Measurements from ENCODE around the gene JCAD.
"Not testable (repeated sequence)": the region's sequence is repeated elsewhere in the genome, so short reads cannot be mapped to it uniquely, and the experiment has no call there.

JCAD gene

DNA sequence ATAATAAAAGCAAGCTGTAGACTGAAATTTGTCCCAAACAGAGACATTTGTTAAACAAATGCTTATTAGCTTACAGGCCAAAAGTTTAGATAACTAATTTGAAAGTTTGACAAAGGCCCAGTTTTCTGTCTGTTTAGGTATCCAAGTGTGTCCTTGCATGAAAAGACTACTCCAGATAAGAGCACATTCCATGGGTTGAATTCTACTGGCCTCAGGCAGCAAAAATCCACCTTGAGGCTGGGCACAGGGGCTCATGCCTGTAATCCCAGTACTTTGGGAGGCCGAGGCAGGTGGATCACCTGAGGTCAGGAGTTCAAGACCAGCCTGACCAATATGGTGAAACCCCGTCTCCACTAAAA lies 80.0 kb downstream of the JCAD start:
- not testable (repeated sequence) for H3K36me3 Mint-ChIP-seq (ENCODE audit: low read depth); ATAC-seq; H3K4me3 Mint-ChIP-seq; H3K4me1 Mint-ChIP-seq; H3K27me3 Mint-ChIP-seq; H3K27ac Mint-ChIP-seq; DNase-seq
- peaks cover 25% of the 10 kb centered on the region for H3K9me3 Mint-ChIP-seq

DNA sequence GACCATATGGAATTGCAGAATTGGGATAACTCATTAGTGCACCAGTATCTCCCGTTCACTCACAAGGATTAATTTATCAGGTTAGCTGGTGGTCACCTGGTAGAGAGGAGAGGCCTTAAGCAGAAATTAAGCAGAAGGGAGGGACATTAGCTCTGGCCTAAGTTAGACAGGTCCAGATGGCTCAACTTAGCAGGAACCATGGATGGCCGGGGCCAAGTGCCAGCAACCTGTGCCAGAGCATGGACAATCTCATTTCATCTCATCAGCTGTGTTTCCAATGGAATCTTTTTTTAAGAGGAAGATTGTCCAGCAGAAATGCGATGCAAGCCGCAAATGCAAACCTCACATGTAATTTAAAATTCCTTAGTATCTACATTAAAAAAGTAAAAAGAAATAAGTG lies 82.2 kb downstream of the JCAD start:
- H3K9me3 Mint-ChIP-seq, result peaks cover 12% of the 10 kb centered on the region
- no peaks in the 10 kb centered on the region for H3K4me1 Mint-ChIP-seq
- H3K27ac Mint-ChIP-seq, result no peak overlapping the region
- no peak for ATAC-seq
- peaks cover 5% of the 10 kb centered on the region for H3K27me3 Mint-ChIP-seq
- H3K36me3 Mint-ChIP-seq (ENCODE audit: low read depth), result no peaks in the 10 kb centered on the region
- DNase-seq, result no peak
- H3K4me3 Mint-ChIP-seq, result no peak overlapping the region

DNA sequence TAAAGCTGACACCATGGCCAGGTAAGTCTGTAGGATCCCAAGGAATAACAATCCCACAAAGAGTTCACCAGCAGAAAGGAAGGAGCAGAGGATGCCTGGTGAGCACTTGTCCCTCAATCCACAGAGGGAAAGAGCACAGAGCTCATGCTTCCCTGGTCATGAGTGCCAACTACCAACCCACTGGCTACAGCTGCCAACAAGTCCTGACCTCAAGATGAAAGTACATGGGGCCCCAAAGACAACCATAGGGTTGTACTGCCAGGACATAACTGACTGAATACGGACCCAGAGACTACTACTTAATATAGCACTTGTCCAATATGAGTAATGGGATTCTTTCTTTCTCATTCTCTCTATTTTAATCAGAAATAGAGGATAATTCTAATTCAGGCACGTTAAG lies 83.3 kb downstream of the JCAD start:
- peaks cover 7% of the 10 kb centered on the region for H3K9me3 Mint-ChIP-seq
- H3K4me1 Mint-ChIP-seq, result no peaks in the 10 kb centered on the region
- DNase-seq (no peak), ATAC-seq (no peak)
- H3K27me3 Mint-ChIP-seq, result peaks cover 5% of the 10 kb centered on the region
- H3K4me3 Mint-ChIP-seq, result no peak overlapping the region
- H3K36me3 Mint-ChIP-seq (ENCODE audit: low read depth), result no peaks in the 10 kb centered on the region
- H3K27ac Mint-ChIP-seq, result no peak overlapping the region

DNA sequence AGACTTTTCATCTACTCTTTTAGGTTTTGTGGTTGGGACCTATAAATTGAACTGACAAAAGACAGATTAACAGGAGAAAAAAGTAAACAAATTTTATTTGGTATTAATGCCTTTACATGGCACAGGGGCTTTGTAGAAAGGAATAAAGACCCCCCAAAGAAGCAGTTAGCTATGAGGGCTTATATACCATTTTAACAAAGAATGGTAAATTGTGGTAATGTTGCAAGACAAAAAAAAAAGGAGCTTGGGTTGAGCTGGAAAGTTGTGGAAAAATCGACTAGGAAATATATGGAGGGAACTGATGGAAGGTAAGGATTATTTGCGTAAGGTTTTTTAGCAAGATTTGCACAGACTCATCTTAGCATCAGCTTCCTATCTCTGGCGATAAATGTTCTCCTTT lies 84.6 kb downstream of the JCAD start:
- no peak overlapping the region for H3K4me3 Mint-ChIP-seq
- H3K4me1 Mint-ChIP-seq, result no peaks in the 10 kb centered on the region
- H3K36me3 Mint-ChIP-seq (ENCODE audit: low read depth), result no peaks in the 10 kb centered on the region
- ATAC-seq (no peak), DNase-seq (no peak)
- no peak overlapping the region for H3K27ac Mint-ChIP-seq
- H3K9me3 Mint-ChIP-seq, result peaks cover 7% of the 10 kb centered on the region
- peaks cover 5% of the 10 kb centered on the region for H3K27me3 Mint-ChIP-seq

DNA sequence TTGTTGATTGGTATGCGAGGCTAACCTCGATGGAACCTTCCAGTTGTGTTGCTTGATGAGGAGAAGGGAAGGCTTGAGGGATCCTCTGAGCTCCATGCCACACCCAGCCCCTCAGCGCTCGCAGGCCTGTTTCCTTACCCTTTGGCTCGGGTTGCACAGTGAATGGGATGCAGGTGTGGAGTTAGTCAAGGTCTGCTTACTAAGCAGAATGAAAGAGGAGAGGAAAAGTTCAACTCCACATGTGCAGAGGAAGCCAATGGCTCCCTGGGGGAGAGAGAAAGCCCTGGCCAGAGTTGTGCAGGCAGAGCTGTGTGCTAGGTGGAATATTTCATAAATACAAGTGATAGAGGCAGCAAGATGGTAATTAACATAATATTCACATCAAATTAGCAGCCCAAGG lies 85.5 kb downstream of the JCAD start:
- Mint-ChIP-seq H3K4me3 (no peak overlapping the region), H3K4me1 (no peaks in the 10 kb centered on the region), H3K9me3 (peaks cover 7% of the 10 kb centered on the region), H3K27me3 (peaks cover 5% of the 10 kb centered on the region), H3K27ac (no peak overlapping the region), H3K36me3 (ENCODE audit: low read depth) (no peaks in the 10 kb centered on the region)
- DNase-seq (no peak), ATAC-seq (no peak)

DNA sequence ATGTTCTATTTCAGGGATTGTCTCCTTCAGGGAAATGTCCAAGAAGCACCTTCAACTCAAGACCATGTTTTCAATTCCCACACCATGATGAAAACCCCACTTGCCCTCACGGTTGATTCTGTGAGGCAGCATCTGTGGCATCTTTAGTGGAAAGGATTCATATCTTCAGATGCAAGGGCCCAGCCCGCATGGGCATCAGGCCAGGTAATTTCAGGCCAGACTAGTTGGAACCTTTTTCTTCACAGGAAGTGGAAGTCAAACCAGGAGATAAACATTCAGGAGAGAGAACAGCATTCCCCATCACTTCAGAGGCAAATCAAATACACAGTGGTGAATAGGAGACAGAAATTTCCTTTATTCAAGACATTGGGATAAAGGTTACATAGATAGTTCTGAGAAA lies 88.8 kb downstream of the JCAD start:
- Mint-ChIP-seq H3K4me1 (no peaks in the 10 kb centered on the region), H3K9me3 (peaks cover 7% of the 10 kb centered on the region), H3K4me3 (no peak overlapping the region), H3K36me3 (ENCODE audit: low read depth) (no peaks in the 10 kb centered on the region), H3K27me3 (no peaks in the 10 kb centered on the region), H3K27ac (no peak overlapping the region)
- no peak for DNase-seq
- no peak for ATAC-seq

DNA sequence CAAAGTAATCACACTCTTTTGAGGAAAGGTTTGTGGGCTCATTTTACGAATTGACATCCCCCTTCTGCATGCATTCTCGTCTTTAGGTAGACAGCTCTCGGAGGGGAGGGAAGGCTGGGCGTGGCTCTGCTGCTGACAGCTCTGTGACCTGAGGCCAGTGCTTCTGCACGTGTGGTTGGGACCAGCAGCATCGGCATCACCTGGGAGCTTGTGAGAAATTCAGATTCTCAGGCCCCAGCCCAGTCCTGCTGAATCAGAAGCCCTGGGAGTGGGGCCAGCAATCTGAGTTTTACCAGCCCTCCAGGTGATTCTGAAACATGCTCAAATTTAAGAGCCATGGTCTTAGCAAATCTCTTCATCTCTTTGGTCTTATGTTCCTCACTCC lies 89.4 kb downstream of the JCAD start:
- DNase-seq (no peak), ATAC-seq (no peak)
- Mint-ChIP-seq H3K9me3 (peaks cover 6% of the 10 kb centered on the region), H3K27me3 (no peaks in the 10 kb centered on the region), H3K4me3 (no peak overlapping the region), H3K36me3 (ENCODE audit: low read depth) (no peaks in the 10 kb centered on the region), H3K27ac (no peak overlapping the region), H3K4me1 (no peaks in the 10 kb centered on the region)

DNA sequence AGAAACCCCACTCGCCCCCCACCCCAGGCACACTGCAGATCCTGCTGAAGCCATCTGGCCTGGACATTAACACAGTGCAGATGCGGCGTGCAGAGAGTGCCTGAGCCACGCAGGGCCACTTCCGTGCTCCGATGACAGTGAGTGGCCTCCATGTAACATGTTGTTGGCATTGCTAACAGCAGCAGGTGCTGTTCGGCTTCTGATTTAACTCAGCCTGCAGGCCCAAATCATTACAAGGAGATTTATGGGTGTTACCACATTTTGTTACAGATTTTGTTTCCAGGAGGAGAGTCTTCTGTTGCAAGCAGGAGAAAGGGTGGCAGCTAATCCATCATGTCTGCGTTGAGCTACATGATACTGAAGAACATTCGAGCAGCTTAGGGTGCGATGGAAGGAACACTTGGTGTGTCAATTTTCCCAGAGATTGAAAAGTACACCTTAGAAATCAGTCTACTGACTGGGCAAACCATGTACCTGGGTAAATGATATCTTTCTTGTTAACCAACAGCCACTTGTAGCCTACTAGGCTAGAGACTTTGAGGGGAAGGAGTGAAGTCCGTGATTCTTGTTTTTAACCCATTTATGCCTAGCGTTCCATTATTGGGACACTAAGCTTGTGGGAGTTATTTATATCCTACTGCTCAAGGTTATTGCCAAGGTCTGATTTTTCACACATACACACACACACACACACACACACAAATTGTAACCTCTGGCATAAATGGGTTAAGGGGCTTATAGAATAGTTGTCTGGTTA lies 90.0 kb downstream of the JCAD start:
- no peaks in the 10 kb centered on the region for H3K9me3 Mint-ChIP-seq
- no peak for DNase-seq
- no peaks in the 10 kb centered on the region for H3K36me3 Mint-ChIP-seq (ENCODE audit: low read depth)
- no peak overlapping the region for H3K4me3 Mint-ChIP-seq
- no peak for ATAC-seq
- H3K27me3 Mint-ChIP-seq, result no peaks in the 10 kb centered on the region
- H3K27ac Mint-ChIP-seq, result no peak overlapping the region
- no peaks in the 10 kb centered on the region for H3K4me1 Mint-ChIP-seq

DNA sequence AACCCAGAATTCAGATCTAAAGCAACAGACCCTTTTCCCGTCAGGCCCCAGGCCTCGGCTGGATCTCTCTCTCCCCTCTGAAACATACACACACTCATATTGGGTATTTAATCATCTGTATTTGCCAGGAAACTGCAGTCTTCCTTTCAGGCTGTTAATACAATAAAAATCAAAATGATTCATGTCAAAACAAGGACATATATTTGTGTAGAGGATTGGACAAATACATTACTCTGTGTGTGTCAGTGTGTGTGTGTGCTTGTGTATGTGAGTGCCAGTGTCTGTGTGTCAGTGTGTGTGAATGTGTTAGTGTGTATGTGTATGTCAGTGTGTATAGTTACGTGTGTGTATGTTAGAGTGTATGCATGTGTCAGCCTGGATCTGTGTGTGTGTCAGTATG lies 90.8 kb downstream of the JCAD start:
- no peak overlapping the region for H3K4me3 Mint-ChIP-seq
- ATAC-seq, result no peak

DNA sequence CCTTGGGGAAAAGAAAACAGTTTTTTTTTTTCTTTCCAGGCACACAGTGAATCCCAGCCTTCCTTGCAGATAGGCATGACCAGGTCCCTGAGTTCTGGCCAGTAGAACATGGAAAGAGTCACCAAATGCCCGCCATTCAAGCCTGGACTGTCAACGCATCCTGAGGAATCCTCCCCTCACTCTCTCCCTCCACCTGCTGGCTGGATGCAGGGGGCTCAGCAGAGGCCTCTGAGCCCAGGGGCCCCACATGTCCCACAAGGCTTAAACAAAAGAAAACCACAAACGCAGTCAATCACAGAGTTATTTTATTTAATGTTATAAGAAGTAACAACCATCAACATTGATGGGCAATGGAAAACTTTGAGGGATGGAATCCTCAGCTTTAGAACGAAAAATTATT lies 93.1 kb downstream of the JCAD start:
- H3K4me1 Mint-ChIP-seq, result no peaks in the 10 kb centered on the region
- no peak for DNase-seq
- H3K9me3 Mint-ChIP-seq, result no peaks in the 10 kb centered on the region
- no peaks in the 10 kb centered on the region for H3K36me3 Mint-ChIP-seq (ENCODE audit: low read depth)
- H3K27ac Mint-ChIP-seq, result no peak overlapping the region
- ATAC-seq, result no peak
- peaks cover 1% of the 10 kb centered on the region for H3K27me3 Mint-ChIP-seq
- H3K4me3 Mint-ChIP-seq, result no peak overlapping the region

More for the DNA sequence above, 90.8 kb downstream of the JCAD start:
- Mint-ChIP-seq H3K4me1 (no peaks in the 10 kb centered on the region), H3K27me3 (peaks cover 1% of the 10 kb centered on the region), H3K36me3 (ENCODE audit: low read depth) (no peaks in the 10 kb centered on the region), H3K9me3 (no peaks in the 10 kb centered on the region), H3K27ac (no peak overlapping the region)
- DNase-seq, result no peak

Measured in activated naive CD8-positive, alpha-beta T cell treated with anti-CD3 and anti-CD28 coated beads, Interleukin-2, amount 50 U/mL, for 24 hours (primary cell).